Omental fat pad (tissue), 4 donors: ENCODE data around the gene CHMP4B. TPM values are rescaled to one million over a fixed set of nuclear protein-coding genes. Genes with fewer than 3 reads are reported as not detected.

Experiments
- ATAC-seq: fragments of 150-250 bp; one replicate; pipeline ENCODE4 v1.9.1; 2016; ENCODE audit warnings: mild to moderate bottlenecking, moderate library complexity; ENCODE audit not compliant: low FRiP score
- DNase-seq: peaks from one replicate; pipeline ENCODE4 v3.0.0-alpha.2; 2019; ENCODE audit warnings: low spot score
- CTCF ChIP-seq, 3 donors: fragments of 450-650 bp; IDR thresholded peaks; one replicate each; pipeline ENCODE4 v1.5.1; 2016 to 2017; ENCODE audit warnings: antibody characterized with exemption in 3 of 3, mild to moderate bottlenecking in 3 of 3, moderate library complexity in 2 of 3
- total RNA-seq, 4 donors: library from RNA; depleted of rRNA; stranded (reverse); fragments of >200 nt; gene quantifications; one replicate each; pipeline ENCODE4 v1.1.0, GENCODE V29; 2016

The CHMP4B gene
- total RNA-seq, 4 donors from 2014 or later: 64.8 to 96.7 (median 69.8) TPM

GRCh38 chr20:33889312-33889711 is 78.2 kb downstream of the CHMP4B start:
- TF ChIP-seq CTCF (IDR thresholded peaks at IDR 0.05): no peak
- ATAC-seq (no peak), DNase-seq (no peak)

- TF ChIP-seq CTCF (IDR thresholded peaks at IDR 0.05): no peak
- ATAC-seq: no peak
These were observed 79.4 kb downstream of the CHMP4B start for GRCh38 chr20:33890557-33890956.

GRCh38 chr20:33893314-33893713 is 82.2 kb downstream of the CHMP4B start:
- ATAC-seq (no peak), DNase-seq (no peak)
- TF ChIP-seq CTCF (IDR thresholded peaks at IDR 0.05): no peak

More at GRCh38 chr20:33890557-33890956, 79.4 kb downstream of the CHMP4B start:
- DNase-seq: no peak

GRCh38 chr20:33894798-33895197 is 83.7 kb downstream of the CHMP4B start:
- no peak for TF ChIP-seq CTCF (IDR thresholded peaks at IDR 0.05)
- DNase-seq: no peak
- no peak for ATAC-seq

- DNase-seq: no peak
- TF ChIP-seq CTCF (IDR thresholded peaks at IDR 0.05): no peak
- no peak for ATAC-seq
These were observed 85.4 kb downstream of the CHMP4B start for GRCh38 chr20:33896509-33896908.

- ATAC-seq (no peak), DNase-seq (no peak)
- no peak for TF ChIP-seq CTCF (IDR thresholded peaks at IDR 0.05)
These were observed 86.3 kb downstream of the CHMP4B start for GRCh38 chr20:33897313-33897912.

GRCh38 chr20:33899106-33899505 is 88.0 kb downstream of the CHMP4B start:
- ATAC-seq (no peak), DNase-seq (no peak)
- no peak for TF ChIP-seq CTCF (IDR thresholded peaks at IDR 0.05)
